HG02642 (cell line): ENCODE measurements around the gene PSG1.
"Not testable (repeated sequence)": the region's sequence is repeated elsewhere in the genome, so short reads cannot be mapped to it uniquely, and the experiment has no call there.

ENCODE experiments used
- ATAC-seq: cut with Tn5 transposase; IDR thresholded peaks from one replicate; pipeline ENCODE4 v1.9.1; 2021; ENCODE audit warnings: mild to moderate bottlenecking; ENCODE audit not compliant: unreplicated experiment, poor library complexity

PSG1 gene

DNA sequence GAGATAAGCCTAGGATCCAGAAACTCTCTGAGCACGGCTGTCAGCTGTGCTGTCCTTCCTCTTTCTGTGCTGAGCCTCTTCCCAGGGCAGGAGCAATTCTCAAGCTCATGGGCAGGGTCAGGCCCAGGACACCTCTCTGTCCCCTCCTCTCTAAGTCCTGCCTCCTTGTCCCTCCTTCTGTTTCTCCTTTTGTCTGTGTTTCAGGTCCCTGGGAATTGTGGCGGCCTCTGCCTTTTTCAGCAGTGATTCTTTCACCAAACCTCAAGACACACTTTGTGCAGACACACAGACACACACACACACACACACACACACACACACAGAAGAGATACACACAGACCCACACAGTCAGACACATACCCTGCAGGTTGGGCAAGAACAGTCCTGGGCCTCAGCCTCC lies at the start of gene PSG1:
Gene PSG1 (minus strand): TSS at position 101 of the 400 bp plus-strand sequence. CDS start 132 bp downstream, outside the sequence.
- no peak for ATAC-seq

DNA sequence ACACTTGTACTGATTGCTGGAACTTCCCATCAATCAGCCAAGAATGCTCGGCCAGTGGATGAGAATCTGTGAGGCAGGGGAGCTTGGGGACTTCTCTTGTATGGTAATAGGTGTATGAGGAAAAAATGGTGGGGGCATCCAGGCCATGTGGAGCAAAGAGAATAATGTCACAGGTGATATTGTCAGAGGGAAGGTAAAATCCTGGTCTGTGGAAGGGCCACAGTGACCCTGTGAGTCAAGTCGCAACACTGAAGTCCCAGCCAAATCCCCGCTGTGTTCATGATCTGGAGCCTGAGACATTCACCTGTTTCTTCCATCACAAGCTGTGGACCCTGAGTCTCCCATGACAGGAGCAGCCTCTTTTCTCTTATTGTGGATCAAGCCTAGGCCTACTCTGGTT lies 49.4 kb upstream of the PSG1 start:
- ATAC-seq = no peak

DNA sequence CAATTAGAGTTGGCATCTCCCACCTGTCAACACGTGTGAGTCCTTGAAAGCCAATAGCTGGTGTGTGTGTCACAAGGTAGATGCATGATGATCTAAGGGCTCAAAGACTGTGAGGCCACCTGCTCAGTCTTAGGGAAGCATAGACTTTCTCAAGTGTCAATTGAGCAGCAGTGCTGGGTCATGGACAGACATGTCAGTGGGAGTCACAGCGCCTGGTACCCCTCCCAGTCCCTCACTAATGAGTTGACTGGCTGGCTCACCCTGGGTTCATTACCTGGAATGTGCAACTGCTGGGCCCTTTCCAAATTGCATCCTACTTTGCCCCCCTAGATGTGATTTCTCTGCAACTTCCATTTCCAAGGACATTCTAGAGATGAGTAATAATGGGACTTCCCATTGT lies 47.3 kb upstream of the PSG1 start:
- ATAC-seq = no peak

DNA sequence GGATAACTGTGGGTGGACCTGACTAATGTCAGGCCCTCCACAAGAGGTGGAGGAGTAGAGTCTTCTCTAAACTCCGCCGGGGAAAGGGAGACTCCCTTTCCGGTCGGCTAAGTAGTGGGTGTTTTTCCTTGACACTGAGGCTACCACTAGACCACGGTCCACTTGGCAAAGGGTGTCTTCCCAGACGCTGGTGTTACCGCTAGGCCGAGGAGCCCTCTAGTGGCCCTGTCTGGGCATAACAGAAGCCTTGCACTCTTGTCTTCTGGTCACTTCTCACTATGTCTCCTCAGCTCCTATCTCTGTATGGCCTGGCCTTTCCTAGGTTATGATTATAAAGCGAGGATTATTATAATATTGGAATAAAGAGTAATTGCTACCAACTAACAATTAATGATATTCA lies 43.6 kb upstream of the PSG1 start:
- ATAC-seq = not testable (repeated sequence)

DNA sequence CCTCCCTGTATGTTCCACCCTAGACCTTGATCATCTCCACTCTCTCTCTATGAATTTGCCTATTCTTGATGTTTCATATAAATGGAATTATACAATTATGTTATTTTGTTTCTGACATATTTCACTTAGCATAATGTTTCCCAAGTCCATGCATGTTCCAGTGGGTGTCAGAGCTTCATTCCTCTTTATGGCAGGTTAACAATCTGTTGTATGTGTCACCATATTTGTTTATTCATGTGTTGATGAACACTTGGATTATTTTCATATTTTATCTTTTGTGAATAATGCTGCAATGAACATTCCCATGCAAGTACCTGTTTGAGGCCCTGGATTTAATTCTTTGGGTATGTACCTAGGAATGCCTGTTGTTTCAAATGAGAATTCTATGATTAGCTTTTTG lies 41.5 kb upstream of the PSG1 start:
- ATAC-seq = not testable (repeated sequence)

DNA sequence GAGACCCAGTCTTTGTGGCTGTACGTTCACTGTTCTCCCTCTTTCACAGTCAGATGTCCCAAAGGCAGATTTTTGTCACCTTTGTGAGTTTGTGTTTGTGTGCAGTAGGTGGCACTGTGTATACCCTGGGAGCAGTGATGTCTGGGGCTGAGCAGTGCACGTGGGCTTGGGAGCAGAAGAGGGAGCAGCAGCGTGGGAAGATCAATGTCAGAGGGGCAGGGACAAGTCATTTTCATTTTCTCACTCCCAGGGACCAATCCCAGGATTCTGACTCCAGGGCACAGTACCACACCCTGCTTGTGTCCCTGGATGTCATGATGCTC lies 40.2 kb upstream of the PSG1 start:
- ATAC-seq = no peak

DNA sequence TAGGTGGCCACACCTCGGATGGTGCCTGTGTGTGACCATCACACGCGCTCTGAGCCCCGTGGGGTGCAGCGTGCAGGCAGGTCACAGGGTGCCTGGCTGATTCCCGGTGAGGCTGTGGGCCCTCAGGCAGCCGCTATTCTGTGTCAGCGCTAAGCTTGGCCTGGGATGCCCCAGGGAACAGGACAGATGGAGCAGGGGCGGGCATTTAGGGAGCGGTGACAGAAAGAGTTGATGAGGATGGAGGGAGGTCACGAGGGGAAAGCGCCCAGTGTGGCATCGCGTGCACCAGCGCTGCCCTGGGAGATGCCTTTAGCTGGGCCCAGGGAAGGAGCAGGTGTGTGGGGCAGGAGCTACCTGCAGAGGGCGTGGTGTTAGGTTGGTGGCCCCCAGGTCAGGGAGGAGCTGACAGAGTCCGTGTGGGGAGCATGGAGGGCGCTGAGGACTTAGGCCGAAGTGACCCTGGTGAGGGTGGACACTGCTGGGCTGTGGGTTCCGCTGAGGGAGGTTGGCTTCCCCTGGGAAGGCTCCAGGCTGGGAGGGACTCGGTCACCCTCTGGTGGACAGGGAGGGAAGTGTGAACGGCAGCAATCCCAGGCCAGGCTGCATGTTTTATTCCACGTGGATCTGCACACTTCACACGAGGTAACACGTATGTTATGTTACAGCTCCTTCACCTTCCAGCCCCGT lies 39.7 kb upstream of the PSG1 start:
- ATAC-seq = not testable (repeated sequence)

DNA sequence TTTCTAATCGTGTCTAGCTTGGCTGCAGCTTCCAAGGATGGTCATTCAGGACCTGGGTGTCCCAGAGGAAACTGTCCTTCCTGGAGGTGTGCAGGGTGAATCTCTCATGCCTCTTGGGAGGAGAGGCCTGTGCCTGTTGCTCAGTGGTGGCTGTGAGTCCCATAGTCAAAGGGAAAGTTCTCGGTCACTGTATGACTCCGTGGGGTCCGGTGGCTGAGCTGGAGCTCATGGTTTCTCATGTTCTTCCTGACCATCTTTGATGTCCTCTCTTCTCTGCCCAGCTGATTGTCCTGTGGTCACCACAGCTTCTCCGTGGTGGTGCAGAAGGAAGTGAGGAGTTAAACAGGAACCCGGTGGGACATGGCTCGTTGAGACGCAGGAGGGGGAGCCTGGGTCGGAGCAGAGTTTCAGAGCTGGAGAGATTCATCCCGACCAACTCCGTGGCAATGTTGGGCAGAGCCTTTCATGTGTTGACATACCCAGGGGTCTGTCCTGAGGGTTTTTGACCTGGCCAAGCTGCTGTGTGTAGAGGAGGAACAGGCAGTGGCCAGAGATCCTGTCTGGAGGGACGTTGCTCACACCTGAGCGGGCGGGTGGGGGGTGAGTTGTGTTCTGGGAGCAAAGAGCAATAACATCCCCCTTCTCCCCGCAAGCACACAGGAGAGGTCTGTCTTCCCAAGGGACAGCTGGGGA lies 39.0 kb upstream of the PSG1 start:
- ATAC-seq = not testable (repeated sequence)

DNA sequence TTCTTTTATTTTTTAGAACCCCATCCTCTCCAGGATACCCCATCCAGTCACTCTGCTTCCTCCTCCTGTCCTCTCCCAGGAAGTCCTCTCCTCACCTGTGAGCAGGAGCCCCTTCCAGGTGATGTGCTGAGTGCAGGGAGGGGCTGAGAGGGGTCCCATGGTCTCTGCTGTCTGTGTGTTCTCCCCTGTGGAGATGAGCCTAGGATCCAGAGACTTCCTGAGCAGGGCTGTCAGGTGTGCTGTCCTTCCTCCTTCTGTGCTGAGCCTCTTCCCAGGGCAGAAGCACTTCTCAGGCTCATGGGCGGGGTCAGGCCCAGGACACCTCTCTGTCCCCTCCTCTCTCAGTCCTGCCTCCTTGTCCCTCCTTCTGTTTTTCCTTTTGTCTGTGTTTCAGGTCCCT lies 38.1 kb upstream of the PSG1 start, which contains the start of gene PSG6:
Gene PSG6 (minus strand): TSS at position 261 of the 400 bp plus-strand sequence. CDS start 102 bp downstream, at position 159.
- not testable (repeated sequence) for ATAC-seq

DNA sequence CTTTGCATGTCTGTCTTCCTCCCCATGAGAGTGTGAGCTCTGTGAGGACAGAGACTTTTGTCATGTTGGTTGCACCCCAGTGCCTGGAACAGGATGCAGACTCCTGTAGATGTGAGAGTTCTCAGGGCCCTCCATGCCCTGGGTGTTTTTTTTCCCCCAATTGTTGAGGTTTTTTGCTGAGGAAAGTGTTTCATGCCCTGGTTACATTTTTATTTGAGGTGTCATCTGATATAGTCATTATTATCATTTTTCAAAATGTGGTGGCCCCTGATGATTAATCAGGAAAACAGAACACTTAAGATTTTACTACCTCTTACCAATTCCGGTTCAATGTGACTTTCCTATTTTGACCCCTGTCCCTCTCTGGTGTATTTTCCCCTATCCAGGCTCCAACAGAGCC lies 37.4 kb upstream of the PSG1 start:
- not testable (repeated sequence) for ATAC-seq

DNA sequence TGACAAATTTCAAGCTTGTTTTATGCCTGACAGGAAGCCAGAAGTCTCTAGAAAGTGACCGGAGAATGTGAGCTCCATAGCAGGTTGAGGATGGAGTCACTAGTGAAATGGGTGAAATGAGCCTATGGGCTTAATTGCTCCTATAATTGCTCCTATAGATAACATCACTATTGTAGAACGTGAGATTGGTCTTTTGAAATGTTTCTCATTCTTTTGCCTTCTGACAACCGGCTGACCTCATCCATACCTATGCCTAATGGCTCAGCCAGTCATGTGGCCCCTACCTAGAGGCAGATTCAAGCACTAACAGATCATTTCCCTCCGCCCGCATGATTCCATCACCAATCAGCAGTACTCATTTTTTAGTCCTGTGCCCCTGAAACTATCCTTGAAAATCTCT lies 34.0 kb upstream of the PSG1 start:
- ATAC-seq = not testable (repeated sequence)

DNA sequence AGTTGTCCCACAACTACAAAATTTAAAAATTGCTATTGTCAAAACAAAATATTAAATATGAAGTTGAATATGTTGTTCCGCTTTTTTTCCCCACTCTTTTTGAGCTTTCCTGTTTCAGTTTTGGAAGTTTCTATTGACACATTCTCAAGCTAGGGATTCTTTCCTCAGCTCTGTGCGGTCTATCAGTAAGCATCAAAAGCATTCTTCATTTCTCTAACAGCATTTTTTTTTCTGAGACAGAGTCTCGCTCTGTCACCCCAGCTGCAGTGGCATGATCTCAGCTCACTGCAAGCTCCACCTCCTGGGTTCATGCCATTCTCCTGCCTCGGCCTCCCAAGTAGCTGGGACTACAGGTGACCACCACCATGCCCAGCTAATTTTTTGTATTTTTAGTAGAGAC lies 33.4 kb upstream of the PSG1 start:
- not testable (repeated sequence) for ATAC-seq

DNA sequence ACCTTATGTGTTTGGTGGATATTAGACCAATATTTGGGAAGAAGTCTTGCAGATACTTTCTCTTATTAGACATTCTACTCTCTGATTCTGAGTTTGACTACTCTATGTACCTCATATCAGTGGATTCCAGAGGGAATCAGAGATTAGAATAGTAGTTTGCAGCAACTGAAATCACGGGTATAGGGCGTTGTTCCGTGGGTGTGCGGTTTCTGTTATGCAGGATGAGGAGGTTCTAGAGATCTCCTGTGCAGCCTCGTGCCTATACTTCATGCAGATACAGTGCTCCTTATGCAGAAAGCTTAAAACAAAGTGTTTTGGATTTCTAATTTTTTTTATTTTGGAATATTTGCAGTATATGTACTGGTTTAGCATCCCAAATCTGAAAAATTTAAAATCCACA lies 32.2 kb upstream of the PSG1 start:
- not testable (repeated sequence) for ATAC-seq

DNA sequence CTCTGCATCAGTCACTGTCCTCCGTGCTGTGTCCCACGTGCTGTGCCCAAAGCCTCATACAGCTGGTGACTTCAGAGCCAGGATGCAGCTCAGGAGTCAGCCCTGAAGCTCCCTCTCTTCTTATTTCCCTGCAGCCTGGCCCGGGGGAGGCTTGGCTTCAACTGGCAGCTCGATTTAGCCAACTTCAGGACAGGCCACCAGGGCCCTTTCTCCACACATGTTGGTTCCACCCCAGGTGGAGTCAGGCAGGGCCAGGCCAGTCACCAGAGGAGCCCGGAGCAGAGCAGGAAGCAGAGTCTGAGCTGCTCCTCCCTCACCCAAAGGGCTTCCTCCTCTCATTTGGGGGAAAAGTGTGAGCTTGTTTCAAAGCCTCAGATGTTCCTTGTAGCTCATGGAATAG lies 26.6 kb upstream of the PSG1 start:
- not testable (repeated sequence) for ATAC-seq

DNA sequence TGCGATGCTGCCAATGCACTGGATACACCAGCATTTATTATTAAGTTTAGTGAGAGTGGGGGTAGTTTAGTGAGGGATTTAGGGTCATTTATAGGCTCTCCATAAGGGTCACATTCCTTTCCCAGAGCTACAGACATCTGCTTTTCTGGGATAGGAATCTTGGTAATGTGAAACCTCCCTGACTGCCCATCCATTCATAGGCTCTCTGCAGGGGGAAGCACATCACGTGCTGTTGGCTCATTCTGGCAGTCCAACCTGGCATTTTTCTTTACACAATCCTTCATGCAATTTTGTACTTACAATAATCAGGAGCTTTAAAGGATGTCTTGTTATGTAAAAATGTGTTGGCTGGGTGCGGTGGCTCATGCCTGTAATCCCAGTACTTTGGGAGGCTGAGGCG lies 21.0 kb upstream of the PSG1 start:
- ATAC-seq = not testable (repeated sequence)

DNA sequence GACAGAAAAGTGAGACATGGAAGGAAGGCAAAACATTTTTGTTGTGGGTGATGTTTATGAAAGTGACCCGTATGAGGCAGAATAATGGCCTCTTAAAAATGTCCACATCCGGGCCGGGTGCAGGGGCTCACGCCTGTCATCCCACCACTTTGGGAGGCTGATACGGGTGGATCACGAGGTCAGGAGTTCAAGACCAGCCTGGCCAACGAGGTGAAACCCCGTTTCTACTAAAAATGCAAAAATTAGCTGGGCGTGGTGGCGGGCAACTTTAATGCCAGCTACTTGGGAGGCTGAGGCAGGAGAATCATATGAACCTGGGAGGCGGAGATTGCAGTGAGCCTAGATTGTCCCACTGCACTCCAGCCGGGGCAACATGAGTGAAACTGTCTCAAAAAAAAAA lies 20.2 kb upstream of the PSG1 start:
- ATAC-seq = not testable (repeated sequence)

DNA sequence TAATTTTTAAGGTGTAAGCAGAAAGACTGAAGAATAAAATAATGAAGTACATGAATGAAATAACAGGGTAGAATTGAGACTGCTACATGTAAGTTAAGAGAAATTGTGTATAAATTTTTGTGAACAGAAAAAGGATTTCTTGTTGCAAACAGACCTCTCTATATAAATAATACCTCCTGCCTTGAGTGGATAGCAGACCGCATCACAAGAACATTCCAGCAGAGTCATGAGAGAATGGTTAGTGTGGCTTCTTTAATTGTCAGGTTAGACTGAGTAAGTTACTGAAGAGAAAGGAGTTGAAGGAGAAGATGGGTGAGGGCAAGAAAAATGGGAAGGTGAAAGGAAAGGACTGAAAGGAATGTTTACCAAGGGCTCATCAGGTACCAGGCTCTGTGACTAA lies 19.6 kb upstream of the PSG1 start:
- not testable (repeated sequence) for ATAC-seq

DNA sequence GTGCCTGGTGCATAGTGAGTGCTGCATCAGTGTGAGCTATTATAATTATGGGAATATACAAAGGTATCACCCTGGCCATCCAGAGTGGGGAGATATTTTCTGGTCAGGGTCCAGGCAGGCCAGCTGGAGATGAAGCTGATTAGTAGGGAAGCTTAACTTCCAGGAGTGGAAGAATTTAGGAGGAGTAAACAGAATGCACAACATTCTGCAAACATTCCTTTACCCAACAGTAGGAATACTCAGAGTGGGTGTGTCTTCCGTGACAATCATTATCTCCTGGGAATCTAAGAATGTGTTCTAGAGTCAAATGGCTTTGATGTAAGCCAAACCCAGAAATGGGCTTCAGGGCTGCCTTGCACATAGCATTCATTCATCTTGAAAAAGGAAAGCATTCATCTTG lies 19.1 kb upstream of the PSG1 start:
- ATAC-seq = not testable (repeated sequence)

DNA sequence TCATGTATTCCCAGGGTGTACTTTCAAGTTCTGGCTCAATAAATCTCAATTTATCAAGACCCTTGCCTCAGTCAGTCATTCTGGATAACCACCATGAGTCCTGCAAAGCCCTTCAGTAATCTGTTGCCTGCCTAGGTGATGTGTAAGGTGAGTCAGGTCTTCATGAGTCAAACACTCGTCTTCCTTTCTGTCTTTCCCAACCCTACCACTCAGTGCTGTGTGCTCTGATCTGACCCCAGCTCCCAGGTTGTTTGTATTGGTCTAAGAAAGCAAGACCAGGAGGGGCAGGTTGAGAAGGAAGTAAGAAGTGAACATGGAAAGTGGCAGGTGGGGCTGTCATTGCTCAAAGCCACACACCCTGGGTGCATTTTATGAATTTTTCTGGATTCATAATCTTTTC lies 18.2 kb upstream of the PSG1 start:
- not testable (repeated sequence) for ATAC-seq

DNA sequence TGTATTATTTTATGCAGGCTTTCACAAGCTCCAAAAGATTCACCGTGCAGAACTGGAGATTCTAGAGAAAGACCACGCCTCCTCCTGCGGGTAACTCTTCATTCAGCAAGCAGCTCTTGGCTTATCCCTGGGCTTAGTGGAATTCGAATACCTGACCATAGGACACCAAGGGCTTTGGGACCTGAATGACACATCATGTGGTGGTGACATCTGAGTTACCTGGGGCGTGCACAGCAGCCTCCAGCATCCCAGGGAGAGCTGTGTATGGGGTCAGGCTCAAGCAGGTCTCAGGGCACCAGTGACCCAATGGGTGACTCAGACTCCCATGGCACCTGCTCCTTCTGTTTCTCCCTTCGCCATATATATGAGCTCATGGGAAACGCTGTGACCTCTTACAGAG lies 10.9 kb upstream of the PSG1 start:
- ATAC-seq = not testable (repeated sequence)

DNA sequence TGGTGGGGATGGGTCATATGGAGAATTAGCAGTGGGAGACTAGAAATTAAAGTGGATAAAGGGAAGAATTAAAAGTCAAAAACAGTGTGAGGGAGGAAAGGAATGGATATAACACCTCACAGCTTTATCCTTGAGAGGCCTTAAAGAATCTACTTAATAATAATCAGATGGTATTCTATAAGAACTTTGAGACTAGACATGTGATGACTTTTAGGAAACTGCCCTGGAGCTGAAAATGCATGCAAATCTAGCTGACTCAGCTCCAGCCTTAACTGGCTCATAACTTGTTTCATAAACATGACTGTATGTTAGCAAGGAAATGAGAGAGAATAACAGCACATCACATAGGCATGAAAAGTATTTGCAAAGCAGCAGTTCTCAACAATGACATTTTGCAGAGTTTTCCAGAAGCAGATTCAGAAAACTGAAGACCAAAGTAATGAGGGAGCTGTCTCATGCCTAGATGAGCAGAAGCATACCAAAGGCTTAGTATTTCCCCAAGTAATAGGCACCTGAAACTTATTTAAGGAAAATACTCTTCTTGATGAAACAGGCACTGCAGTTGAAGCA lies 8.4 kb upstream of the PSG1 start:
- ATAC-seq = not testable (repeated sequence)
